HUDEP-2 (cell line): ENCODE measurements around the gene SYTL2.
"Not testable (repeated sequence)": the region's sequence is repeated elsewhere in the genome, so short reads cannot be mapped to it uniquely, and the experiment has no call there.

Experiments used
- DNase-seq, 76 experiments: peaks; one replicate each; lab custom pipeline; 2025; ENCODE audit not compliant: unreplicated experiment in 76 of 76; lab: John Stamatoyannopoulos, UW

Gene SYTL2

DNA sequence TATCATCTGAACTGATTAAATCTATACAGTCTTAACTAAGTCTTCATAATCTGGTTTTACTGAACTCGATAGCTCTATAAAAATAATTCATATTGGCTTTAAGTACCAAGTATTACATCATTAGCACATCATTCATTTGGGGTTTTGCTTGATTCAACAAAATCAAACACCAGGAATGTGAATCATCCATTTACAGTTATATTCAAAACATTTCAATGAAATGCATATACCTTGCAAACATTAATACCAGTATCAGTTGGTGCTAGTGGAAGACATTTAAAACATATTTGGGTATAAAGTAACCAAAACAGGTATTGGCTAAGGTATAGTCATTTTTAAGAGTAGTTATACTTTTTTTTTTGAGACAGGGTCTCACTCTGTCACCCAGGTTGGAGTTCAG, 112.7 kb downstream of the SYTL2 start:
- no peak for DNase-seq

DNA sequence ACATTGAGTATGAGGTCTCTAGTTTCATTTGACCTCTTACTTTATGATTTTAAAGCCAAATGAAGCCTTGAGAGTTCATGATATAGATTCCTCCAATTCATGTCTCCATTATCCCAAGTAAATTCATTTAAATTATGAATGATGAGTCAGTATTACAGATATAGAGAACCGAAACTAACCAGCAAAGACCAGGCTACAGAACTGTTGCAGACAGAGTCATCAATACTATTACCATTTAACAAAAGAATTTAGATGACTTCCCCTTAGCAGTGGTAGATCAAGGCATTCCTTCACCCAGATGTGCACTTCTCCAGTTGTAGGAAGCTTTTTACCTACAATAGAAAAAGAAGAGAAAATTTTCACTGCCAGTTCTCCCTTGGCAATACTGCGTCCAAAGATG, 113.2 kb downstream of the SYTL2 start:
- DNase-seq: no peak

DNA sequence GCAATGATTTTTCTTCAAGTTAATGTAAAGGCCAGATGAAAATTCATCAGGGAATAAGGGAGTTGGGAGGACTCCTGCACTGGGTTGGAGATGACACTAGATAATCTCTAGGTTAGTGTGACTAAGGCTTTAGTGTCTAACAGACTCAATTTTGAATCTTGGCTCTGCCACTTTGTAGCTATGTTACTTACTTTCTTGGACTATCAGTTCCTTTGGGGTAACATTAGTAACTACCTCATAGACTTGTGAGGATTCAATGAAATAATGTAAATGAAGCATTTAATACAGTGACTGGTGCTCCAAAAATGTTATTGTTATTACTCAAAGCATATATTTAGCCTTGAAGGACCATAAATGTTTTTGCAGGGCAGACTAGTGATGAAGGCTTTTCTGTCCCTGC, 115.4 kb downstream of the SYTL2 start:
- no peak for DNase-seq

DNA sequence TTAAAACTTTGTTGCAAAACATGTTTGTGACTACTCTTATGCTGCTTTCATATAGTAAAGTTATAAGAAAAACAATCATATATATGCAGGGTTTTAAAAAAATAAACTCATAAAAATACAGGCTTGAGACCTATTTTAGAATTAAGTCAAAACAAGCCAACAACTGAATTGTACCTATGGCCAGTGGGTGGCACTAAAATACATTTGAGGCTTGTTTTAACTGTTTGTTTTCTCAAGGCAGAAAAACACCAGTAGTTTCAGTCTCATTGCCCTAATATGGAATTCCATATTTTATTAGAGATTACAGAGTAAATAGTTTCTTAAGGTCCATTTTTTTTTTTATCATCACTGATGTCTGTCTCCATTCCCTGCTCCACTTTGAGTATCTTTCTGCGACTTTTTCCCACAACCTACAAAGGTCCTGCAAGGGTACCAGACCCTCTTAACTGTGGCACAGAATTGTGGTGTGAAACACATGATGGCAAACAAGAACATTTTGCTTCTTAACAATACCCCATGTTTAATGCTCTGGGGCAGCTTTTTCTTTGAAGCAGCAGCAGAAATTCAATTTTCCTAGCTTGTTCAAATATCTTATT, 116.5 kb downstream of the SYTL2 start:
- peak in 4 of 76 experiments; percentile 0 to 10 (median 3) for DNase-seq

DNA sequence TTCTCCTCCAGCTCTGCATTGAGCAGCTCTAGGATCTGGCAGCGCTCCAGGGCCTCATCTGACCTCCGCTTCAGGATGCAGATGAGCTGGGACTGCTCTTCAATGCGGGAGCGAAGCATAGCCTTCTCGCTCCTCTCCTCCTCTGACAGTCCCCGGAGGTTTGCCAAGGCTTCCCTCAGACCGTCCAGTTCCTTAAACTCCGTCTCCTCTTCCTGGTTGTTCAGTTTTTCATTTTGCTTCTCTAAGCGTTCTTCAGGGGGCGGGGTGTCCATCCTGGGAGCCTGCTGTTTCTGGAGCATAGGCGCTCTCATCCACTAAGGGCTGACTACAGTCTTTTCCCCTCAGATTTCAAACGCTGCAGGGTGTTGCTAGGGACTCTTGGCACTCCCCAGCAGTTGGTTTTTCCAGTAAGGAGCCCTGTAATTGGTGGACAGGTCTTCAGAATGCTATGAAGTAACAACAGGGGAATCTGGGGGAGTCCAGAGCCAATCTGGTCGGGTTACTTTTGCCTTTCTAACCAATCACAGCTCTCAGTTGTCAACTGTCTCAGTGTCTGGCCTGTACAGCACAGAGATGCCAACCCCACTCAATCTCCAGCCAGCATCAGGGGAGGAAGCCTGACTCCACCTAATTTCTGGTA, 125.0 kb downstream of the SYTL2 start, which contains the start of gene CCDC89:
Gene CCDC89, minus strand, starts transcription at position 376 of the 640 bp plus-strand sequence. Its CDS starts 65 bp downstream, at position 311.
- DNase-seq: no peak

DNA sequence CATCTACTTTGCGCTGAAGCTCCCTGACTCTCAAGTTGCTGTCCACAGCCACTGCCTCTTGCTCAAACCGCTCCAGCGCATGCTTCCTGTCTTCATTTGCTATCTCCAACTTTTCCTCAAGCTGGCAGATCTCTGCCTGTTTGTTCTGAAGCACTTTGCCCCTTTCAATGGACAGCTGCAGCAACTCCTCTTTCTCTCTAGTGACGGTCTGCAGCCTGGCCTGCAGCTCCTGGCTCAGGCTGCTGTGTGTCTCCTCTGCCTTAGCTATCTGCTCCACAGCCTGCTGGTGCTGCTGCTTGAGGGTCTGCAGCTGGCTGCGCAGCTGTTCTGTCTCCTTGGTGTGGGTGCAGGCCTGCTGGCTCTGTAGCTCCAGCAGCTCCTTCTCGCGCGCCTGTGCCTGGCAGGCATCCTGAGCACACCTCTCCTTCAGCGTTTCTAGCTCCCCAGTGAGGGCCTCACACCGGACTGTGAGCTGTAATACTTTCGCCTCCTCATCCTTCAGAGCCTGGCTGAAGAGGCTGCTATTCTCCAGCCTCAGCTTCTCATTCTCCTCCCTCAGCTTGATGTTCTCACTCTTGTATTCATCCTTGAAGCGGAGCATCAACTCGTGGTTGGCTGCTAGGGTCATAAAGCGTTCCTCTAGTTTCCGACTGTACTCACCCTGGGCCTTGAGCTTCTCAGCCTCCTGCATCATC, 125.7 kb downstream of the SYTL2 start:
- no peak for DNase-seq

DNA sequence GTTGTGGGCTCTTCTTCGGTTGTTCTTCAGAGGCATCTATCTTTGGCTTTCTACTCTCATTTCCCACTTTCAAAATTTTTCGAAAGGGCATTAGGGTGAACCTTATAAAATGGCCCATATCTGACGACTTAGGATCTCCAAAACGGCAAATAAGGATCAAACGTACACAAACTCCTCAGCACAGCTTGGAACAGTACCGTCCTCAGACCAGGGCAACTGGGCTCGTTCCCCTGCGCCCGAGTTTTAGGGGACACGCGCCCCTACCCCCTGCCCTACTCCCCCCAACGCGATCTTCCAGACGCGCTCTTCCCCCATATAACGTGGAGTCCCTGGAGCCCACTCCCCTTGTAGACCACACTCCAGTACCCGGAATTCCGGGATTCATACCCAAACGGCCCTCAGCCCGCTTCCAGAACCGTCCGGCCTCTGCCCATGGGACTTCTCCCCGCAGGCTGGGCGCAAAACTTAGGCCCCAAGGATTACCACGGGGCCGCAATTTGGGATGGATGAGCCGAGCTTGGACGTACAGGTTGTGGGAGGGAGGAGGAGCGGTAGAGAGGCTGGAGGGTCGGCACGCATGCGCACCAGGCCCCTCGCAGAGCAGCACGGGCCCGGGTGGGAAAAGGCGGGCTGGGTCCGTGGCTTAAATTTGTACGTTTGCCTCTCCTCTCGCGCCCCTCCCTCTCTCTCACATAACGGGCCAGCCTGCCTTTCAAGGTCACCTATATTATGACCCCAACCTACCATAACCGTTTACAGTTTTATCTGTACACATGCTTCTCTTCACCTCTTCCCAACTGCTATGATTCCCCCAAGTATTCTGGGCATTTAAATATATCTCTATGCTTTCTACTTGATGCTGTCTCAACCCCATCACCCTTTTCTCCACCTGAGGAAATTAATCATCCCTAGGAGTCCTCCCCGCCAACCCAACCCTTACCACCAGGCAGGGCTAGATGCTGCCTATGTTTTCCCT, 128.3 kb downstream of the SYTL2 start:
- DNase-seq: no peak

DNA sequence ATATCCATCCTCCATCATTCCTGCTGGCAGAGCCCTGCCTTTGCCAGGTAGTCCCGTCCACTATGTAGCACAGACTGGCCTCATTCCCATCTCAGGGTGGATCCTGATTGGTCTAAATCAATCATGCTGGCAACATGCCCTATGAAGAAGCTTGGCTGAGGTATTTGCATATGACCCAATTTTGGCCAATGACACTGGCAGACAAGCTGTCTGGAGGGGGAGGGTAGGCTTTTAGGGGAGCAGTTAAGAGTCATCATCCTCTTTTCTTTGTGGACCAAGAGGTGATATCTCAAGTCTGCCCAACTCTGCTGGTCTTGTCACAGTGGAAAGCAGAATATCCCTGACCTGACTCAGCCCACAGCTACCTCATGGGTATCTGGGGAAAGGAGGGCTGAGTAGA, 130.0 kb downstream of the SYTL2 start:
- peak in 1 of 76 experiments; percentile 25 for DNase-seq

DNA sequence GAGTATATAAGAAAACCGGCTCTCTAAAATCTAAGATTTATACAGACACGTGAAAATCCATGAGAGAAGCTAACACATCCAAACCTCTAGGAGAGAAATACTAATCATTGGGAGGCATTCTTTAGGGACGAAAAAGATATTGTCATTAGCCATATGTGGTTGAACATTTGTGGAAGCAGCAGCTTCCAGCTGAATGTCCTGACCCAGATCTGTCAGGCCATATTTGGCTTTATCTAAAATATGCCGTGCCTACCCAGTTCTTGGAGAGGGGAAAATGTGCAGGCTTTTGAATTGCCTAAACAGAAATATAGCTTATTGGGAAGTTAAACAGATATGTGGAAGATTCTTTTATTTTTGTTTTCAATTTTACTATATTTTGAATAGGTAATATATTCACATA, 131.4 kb downstream of the SYTL2 start:
- no peak for DNase-seq

DNA sequence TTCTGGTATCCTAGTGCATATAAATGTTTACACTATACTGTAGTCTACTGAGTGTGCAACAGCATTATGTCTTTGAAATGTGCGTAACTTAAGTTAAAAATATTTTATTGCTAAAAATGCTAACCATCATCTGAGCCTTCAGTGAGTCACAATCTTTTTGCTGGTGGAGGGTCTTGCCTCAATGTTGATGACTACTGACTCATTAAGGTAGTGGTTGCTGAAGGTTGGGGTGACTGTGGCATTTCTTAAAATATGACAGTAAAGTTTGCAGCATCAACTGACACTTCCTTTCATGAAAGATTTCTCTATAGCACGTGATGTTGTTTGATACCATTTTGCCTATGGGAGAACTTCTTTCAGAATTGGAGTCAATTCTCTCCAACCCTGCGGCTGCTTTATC, 137.5 kb downstream of the SYTL2 start:
- no peak for DNase-seq

DNA sequence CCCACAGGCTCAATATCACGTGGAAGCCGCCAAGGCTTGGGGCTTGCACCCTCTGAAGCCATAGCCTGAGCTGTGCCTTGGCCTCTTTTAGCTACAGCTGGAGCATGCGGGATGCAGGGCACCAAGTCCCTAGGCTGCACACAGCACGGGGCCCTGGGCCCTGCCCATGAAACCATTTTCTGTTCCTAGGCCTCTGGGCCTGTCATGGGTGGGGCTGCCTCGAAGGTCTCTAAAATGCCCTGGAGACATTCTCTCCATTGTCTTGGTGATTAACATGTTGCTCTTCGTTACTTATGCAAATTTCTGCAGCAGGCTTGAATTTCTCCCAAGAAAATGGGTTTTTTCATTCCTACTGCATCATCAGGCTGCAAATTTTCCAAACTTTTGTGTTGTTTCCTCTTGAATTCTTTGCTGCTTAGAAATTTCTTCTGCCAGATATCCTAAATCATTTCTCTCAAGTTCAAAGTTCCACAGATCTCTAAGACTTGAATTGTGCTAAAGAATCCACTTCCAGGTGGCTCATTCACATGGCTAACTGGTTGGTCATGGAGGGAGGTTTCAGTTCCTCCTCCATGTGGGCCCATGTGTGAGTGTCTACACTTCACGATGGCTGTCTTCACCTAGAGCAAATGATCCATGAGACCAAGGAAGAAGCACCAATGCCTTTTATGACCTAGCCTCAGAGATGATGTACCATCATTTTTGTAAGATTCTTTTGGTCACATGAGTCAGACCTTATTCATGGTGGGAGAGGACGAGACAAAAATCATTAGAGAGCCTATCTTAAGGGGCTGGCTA, 138.6 kb downstream of the SYTL2 start:
- DNase-seq: no peak

DNA sequence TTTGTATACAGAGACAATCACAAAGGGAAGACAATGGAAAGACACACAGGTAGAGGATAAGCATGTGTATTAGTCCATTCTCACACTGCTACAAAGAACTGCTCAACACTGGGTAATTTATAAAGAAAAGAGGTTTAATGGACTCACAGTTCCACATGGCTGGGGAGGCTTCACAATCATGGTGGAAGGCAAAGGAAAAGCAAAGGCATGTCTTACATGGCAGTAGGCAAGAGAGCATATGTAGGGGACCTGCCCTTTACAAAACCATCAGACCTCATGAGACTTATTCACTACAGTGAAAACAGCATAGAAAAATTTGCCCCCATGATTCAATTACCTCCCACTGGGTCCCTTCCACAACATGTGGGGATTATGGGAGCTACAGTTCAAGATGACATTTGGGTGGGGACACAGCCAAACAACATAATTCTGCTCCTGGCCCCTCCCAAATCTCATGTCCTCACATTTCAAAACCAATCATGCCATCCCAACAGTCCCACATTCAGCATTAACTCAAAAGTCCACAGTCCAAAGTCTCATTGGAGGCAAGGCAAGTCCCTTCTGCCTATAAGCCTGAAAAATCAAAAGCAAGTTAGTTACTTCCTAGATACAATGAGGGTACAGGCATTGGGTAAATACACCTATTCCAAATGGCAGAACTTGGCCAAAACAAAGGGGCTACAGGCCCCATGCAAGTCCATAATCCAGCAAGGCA, 139.8 kb downstream of the SYTL2 start:
- not testable (repeated sequence) for DNase-seq

DNA sequence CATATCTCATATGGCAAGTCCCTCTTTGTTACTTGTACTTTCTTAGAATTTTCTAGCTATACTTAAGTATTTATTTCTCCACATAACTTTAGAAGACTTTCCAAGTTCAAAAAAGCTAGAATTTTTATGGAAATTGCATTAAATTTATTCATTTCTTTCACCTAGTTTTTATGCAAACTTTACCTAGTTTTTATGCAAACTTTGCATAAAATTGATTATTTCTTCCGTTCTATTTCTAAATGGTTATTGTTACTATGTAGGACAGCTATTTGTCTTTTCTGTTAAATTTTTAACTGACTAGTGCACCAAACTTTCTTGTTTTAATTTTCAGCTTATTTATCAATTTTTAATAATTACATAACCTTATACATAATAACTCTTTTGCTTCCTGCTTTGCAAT, 142.8 kb downstream of the SYTL2 start:
- DNase-seq: no peak

DNA sequence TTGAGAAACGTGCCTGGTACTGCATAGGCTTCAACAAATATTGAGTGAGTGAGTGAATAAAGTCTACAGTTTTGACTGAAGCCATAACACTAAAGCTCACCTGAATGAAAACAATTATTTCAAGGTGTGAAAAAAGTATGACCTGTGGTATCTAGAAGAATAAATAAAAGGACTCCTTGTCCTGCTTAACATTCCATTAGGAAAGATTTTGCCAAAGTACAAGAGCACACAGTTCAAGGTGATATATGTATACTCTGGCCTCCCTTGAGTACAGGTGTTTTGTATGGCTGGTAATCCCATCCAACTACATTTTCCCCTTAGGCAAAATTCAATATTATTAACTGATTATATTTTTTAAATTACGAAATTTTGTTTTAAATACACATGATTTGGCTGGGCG, 144.3 kb downstream of the SYTL2 start:
- DNase-seq: no peak

DNA sequence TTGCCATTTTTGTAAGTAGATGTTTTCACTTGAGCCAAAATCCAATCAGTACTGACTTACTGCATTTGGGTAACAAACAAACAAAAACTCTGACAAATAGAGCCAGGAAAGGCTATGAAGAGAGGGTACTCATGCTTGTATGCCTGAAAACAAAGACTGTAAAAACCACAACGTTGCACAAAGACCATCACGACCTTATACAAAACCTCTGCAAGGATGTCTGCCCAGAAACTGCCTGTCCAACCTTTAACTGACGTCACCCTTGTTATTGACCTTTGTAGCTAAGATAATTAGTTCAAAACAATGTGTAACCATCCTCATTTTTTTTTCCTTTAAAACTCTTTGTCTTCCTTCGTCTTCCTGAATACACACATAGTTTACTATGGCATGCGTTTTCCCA, 145.2 kb downstream of the SYTL2 start:
- DNase-seq: no peak

DNA sequence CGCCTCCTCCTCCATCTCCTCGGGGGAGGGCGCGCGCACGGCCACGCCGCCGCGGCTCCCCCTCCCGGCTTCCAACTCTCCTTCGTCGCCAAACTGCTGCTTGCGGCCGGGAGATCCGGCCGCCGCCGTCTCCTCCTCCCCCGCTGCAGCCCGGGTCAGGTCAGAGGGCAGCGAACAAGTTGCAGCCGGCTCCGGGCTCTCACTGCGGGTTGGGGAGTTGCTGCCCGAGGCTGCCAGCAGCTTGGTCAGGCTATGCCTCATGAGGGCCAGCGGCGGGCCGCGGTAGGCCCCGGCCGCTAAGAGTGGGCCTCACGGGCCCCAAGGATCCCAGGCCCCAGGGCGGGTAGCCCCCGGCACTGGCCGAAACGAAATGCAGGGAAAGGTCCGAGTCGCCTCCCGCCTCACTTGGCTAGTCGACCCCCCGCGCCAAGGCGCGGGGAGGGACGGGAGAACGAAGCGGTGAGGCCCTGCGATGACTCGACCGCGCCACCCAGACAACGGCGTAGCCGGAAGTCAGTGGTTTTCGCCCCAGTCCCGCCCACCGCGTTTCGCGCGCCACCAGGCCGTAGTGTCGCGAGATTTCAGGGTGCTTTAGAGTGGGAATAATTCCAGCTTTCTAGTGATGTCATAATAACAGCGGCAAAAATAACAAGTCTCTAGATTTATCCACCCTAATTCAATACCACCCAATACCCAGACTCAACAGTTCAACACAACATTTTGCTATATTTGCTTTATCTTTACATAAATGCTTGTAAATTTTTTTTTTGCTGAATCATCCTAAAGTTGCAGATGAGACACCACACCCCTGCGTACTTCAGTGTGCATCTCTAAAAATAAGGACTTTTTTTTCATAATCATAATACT, 146.1 kb downstream of the SYTL2 start, which contains the start of gene CREBZF:
Gene CREBZF, minus strand, starts transcription at position 515 of the 867 bp plus-strand sequence. Its CDS starts 254 bp downstream, at position 261.
- DNase-seq: peak in 75 of 76 experiments; percentile 28 to 94 (median 86)

DNA sequence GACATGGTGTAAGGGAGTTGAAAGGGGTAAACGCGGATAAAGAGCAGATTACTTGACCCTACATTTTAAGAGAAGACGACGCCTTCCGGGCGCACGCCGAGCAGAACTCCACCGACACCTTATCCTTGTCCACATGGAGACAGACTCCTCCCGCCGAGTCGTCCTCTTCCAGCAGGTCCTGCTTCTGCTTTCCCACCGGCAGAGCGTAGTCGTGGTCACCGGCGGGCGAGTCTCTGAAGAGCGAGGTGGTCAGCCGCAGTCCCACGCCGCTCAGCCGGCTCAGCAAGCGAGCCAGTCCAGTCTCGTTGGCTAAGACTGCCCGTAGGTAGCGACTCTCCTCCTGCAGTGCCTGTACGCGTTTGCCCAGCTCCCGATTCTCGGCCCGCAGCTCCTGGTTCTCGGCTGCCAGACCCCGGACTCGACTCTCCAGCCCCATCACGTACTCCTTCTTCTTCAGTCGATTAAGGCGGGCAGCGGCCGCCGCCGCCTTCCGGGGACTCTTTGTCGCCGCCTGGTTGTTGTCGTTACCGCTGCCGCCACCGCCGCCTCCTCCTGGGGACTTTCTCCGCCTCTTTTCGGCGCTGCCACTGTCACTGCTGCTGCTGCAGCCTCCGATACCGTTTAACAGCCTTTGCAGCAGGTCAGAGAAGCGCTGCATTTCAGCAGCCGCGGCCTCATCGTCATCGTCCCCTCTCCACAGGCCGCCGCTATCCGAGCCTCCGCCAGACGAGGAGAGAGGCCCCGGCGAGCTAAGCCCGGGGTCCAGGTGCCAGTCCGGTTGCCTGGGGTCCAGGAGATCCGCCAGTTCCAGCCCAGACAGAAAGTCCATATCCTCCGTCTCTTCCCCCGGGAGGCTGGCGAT, 147.0 kb downstream of the SYTL2 start:
- DNase-seq: peak in 67 of 76 experiments; percentile 7 to 75 (median 57)
